GM18505 (cell line): ENCODE measurements around the gene C1orf105.
A peak's percentile ranks its signal among the peaks of the same experiment; 100 is the strongest.

Source experiments
- ATAC-seq: cut with Tn5 transposase; IDR thresholded peaks from one replicate; pipeline ENCODE4 v1.9.1; 2021; ENCODE audit not compliant: unreplicated experiment
- POLR2A ChIP-seq: IDR thresholded peaks from 4 replicates; pipeline ENCODE4 v1.6.1; 2011; ENCODE audit warnings: borderline replicate concordance; ENCODE audit not compliant: insufficient read depth, insufficient read length; ENCODE audit errors: extremely low read depth

The C1orf105 gene

GRCh38 chr1:172446547-172446946 is 26.1 kb downstream of the C1orf105 start:
- TF ChIP-seq POLR2A, result no peak
- no peak for ATAC-seq

- no peak for TF ChIP-seq POLR2A
- ATAC-seq, result no peak
Measured at GRCh38 chr1:172447641-172448040, 27.2 kb downstream of the C1orf105 start.

- no peak for TF ChIP-seq POLR2A
- ATAC-seq, result no peak
Measured at GRCh38 chr1:172448995-172449584, 28.6 kb downstream of the C1orf105 start.

- no peak for TF ChIP-seq POLR2A
- ATAC-seq, result peak; percentile 58
Measured at GRCh38 chr1:172449585-172450523, 29.4 kb downstream of the C1orf105 start.

DNA sequence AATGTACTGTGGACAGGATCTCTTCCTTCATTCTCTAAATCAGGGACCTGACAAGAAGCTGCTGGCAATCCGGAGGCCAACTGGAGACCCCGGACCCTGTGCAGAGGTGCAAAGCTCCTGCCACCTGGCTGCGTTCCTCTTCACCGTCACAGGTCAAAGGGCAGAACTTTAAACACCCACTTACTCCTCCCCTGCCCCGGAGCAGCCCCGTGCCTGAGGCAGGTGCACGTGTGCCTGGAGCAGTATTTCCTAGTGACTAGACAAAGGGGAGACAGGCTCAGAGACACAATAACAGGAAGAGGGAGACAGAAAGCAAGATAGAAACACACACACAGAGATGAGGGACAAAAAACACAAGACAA is 30.0 kb downstream of the C1orf105 start:
- no peak for TF ChIP-seq POLR2A

GRCh38 chr1:172451002-172451443 is 30.5 kb downstream of the C1orf105 start:
- ATAC-seq, result no peak
- TF ChIP-seq POLR2A, result no peak

More for the DNA sequence above, 30.0 kb downstream of the C1orf105 start:
- no peak for ATAC-seq

DNA sequence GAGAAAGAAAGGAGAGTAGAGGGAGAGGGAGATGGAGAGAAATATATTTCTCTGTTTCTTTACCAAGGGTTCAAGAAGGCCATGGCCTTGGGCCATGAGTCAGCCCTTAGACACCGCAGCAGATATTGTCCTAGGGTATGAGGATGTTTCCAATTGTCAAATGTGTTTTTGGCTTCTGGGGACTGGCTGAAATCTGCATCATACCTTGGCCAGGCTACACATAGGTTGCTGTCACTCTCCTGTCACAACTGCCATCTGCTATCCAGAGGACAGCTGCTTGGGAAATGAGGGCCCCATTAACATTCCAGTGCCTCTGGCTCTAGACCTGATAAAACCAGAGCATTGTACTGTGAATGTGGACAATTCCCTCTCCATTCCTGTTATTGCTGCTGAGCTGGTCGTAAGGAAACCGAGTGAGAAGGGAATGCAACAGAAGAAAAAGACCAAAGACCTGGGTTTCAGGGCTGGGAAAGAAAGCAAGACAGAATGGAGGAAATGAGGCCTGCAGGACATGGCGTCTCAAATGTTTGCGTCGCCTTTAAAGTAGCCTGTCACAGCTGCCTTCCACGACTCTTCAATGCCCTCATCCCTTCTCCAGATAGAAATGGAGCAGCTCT is 32.2 kb downstream of the C1orf105 start:
- ATAC-seq, result no peak
- no peak for TF ChIP-seq POLR2A

GRCh38 chr1:172453153-172453545 is 32.7 kb downstream of the C1orf105 start:
- no peak for TF ChIP-seq POLR2A
- ATAC-seq, result no peak

GRCh38 chr1:172453607-172454006 is 33.1 kb downstream of the C1orf105 start:
- no peak for ATAC-seq
- no peak for TF ChIP-seq POLR2A

- no peak for TF ChIP-seq POLR2A
Measured at GRCh38 chr1:172455451-172455850, 35.0 kb downstream of the C1orf105 start.

GRCh38 chr1:172456344-172456769 is 35.9 kb downstream of the C1orf105 start:
- no peak for ATAC-seq
- TF ChIP-seq POLR2A, result no peak

More at GRCh38 chr1:172455451-172455850, 35.0 kb downstream of the C1orf105 start:
- no peak for ATAC-seq

GRCh38 chr1:172457479-172458130 is 37.1 kb downstream of the C1orf105 start:
- TF ChIP-seq POLR2A, result no peak
- no peak for ATAC-seq

- no peak for TF ChIP-seq POLR2A
- no peak for ATAC-seq
Measured at GRCh38 chr1:172460177-172460576, 39.7 kb downstream of the C1orf105 start.
